Activated T-helper 2 cell treated with anti-CD3 and anti-CD28 coated beads, Interferon-gamma antibody, Interleukin-2, Interleukin-4, amounts not matched to agents 10 μg/mL and 5 μg/mL and 100 μg/mL, durations not matched to agents 14 hours and 24 hours and 36 hours (primary cell): ENCODE results near the gene ZNF597. TPM values are rescaled to one million over a fixed set of nuclear protein-coding genes. Genes with fewer than 3 reads are reported as not detected.

Experiments used
- DNase-seq: peaks from one replicate; pipeline ENCODE4 v3.0.0; 2021; ENCODE audit warnings: low spot score
- H3K27ac Mint-ChIP-seq: one replicate; pipeline ENCODE4 v1.8.0; 2021; ENCODE audit warnings: mixed read lengths
- H3K27me3 Mint-ChIP-seq: one replicate; pipeline ENCODE4 v1.8.0; 2021; ENCODE audit warnings: low read depth, mixed read lengths
- H3K36me3 Mint-ChIP-seq: one replicate; pipeline ENCODE4 v1.8.0; 2021; ENCODE audit warnings: low read depth, mixed read lengths
- H3K4me1 Mint-ChIP-seq: one replicate; pipeline ENCODE4 v1.8.0; 2021; ENCODE audit warnings: low read depth, mixed read lengths
- H3K4me3 Mint-ChIP-seq: one replicate; pipeline ENCODE4 v1.8.0; 2021; ENCODE audit warnings: low read depth, mild to moderate bottlenecking, moderate library complexity, mixed read lengths
- H3K9me3 Mint-ChIP-seq: one replicate; pipeline ENCODE4 v1.8.0; 2021; ENCODE audit warnings: mixed read lengths
- intact Hi-C: fragments of 100-400 bp; cut with micrococcal nuclease; formaldehyde crosslinking; loops from one replicate; pipeline ENCODE4 v1.15.1; 2023
- total RNA-seq: library from RNA; stranded (reverse); gene quantifications from 2 replicates; pipeline ENCODE4 v1.2.3, GENCODE V29; 2022

Gene ZNF597
- 1.8 and 1.9 TPM in 2 replicates for total RNA-seq

GRCh38 chr16:3443108-3444031 is at the start of gene ZNF597, which contains the start of gene NAA60:
TSS of gene ZNF597 (minus strand) at chr16:3443504. CDS start at chr16:3443153, 351 bp downstream.
TSS of gene NAA60 (plus strand) at chr16:3443680. CDS start at chr16:3476228, 32,548 bp downstream.
- Mint-ChIP-seq H3K27me3 (no peaks in the 10 kb centered on the region), H3K36me3 (peaks cover 75% of the 10 kb centered on the region), H3K27ac (peak within 1 kb of the TSS; percentile 97), H3K9me3 (peaks cover 37% of the 10 kb centered on the region), H3K4me1 (peaks cover 14% of the 10 kb centered on the region), H3K4me3 (peak within 1 kb of the TSS; percentile 97)
- intact Hi-C loops, result loop anchor here (1.0 kb wide), 1 partner anchor 42 kb away; the partner anchor contains the start of genes ZNF174 and ZSCAN32
- DNase-seq, result peak; percentile 79

- Mint-ChIP-seq H3K4me1 (no peaks in the 10 kb centered on the region), H3K27ac (no peak overlapping the region), H3K9me3 (no peaks in the 10 kb centered on the region), H3K4me3 (no peak overlapping the region), H3K27me3 (no peaks in the 10 kb centered on the region), H3K36me3 (no peaks in the 10 kb centered on the region)
- DNase-seq, result no peak
- intact Hi-C loops, result no loop called here
These were observed 49.1 kb upstream of the ZNF597 start for GRCh38 chr16:3492356-3492755.

DNA sequence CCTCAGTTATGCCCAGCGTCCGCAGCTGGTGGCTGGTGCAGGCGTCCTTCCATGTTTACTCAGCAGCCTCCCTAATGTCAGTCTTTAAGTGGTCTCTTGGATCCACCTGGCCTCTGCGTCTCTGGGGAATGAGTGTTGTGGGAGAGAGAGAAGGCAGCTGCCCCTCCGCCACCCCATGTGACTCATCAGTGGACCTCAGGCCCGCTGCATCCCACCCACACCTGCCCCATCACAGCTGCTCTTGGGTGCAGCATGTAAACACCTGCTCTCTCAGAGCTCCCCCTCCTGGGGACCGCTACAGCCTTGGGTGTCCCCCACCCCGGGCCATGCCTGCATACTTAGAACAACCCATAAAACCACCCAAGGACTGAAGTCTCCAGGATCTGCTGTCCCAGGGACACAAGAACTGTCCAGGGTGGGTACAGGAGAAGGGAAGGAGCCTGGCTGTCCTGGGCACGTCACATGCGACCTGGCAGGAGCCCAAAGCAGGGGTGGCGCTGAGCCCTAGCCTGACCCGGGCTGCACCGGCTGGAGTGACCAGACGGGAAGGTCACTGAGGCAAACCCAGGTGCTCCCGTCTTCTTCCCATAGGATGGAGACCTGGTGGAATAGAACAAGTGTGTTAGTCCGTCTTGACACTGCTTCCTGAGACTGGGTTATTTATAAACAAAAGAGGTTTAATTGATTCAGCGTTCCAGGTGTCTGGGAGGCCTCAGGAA is 47.8 kb upstream of the ZNF597 start:
- Mint-ChIP-seq H3K4me1 (no peaks in the 10 kb centered on the region), H3K36me3 (peaks cover 4% of the 10 kb centered on the region), H3K27me3 (no peaks in the 10 kb centered on the region), H3K4me3 (no peak overlapping the region), H3K9me3 (no peaks in the 10 kb centered on the region), H3K27ac (no peak overlapping the region)
- DNase-seq, result no peak
- intact Hi-C loops, result no loop called here

GRCh38 chr16:3488801-3489200 is 45.5 kb upstream of the ZNF597 start:
- H3K4me1 Mint-ChIP-seq, result no peaks in the 10 kb centered on the region
- intact Hi-C loops, result no loop called here
- peaks cover 9% of the 10 kb centered on the region for H3K36me3 Mint-ChIP-seq
- no peak overlapping the region for H3K4me3 Mint-ChIP-seq
- no peaks in the 10 kb centered on the region for H3K27me3 Mint-ChIP-seq
- H3K27ac Mint-ChIP-seq, result no peak overlapping the region
- no peaks in the 10 kb centered on the region for H3K9me3 Mint-ChIP-seq
- no peak for DNase-seq

- H3K27ac Mint-ChIP-seq, result no peak overlapping the region
- H3K36me3 Mint-ChIP-seq, result peaks cover 20% of the 10 kb centered on the region
- intact Hi-C loops, result no loop called here
- no peaks in the 10 kb centered on the region for H3K9me3 Mint-ChIP-seq
- H3K4me3 Mint-ChIP-seq, result no peak overlapping the region
- H3K27me3 Mint-ChIP-seq, result no peaks in the 10 kb centered on the region
- no peak for DNase-seq
- no peaks in the 10 kb centered on the region for H3K4me1 Mint-ChIP-seq
These were observed 44.5 kb upstream of the ZNF597 start for GRCh38 chr16:3487521-3488410.

- no peak for DNase-seq
- Mint-ChIP-seq H3K36me3 (peaks cover 28% of the 10 kb centered on the region), H3K4me1 (no peaks in the 10 kb centered on the region), H3K27ac (no peak overlapping the region), H3K27me3 (no peaks in the 10 kb centered on the region), H3K9me3 (no peaks in the 10 kb centered on the region), H3K4me3 (no peak overlapping the region)
- intact Hi-C loops, result no loop called here
These were observed 43.4 kb upstream of the ZNF597 start for GRCh38 chr16:3486506-3487215.

DNA sequence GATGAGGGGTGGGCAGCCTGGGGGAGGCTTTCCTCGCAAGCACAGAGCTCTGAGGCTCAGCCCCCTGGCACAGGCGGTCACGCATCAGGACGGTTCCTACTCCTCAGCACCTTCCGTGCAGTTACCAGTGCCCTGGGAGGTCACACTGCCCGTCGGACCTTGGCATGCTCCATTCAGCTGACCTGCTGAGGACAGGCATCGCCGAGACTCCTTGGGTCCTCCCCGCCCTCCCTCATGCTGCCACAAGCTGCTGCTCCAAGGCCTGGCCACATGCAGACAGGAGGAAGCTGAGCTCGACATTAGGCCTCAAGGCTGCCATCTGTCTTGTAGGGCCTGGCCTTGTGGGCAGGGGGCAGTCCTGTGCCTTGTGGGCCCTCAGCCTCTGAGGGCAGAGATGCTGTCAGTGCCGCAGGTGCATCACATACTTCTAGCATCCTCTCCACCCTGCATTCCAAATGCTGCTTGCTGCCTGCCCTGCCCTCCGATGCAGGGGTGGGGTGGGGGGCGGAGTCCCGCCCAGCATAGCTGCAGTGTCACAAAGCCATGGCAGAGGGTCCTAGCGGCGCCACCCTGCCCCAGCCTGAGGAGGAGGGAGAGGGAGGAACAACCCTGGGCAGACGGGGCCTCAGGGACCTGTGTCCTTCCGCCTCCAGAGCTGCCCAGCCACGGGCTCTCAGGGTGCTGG is 42.7 kb upstream of the ZNF597 start:
- no peak overlapping the region for H3K27ac Mint-ChIP-seq
- intact Hi-C loops, result no loop called here
- no peaks in the 10 kb centered on the region for H3K27me3 Mint-ChIP-seq
- H3K9me3 Mint-ChIP-seq, result no peaks in the 10 kb centered on the region
- no peak overlapping the region for H3K4me3 Mint-ChIP-seq
- peaks cover 35% of the 10 kb centered on the region for H3K36me3 Mint-ChIP-seq
- no peak for DNase-seq
- H3K4me1 Mint-ChIP-seq, result no peaks in the 10 kb centered on the region

- no peak for DNase-seq
- Mint-ChIP-seq H3K36me3 (peaks cover 37% of the 10 kb centered on the region), H3K4me3 (no peak overlapping the region), H3K27me3 (no peaks in the 10 kb centered on the region), H3K4me1 (no peaks in the 10 kb centered on the region), H3K9me3 (no peaks in the 10 kb centered on the region), H3K27ac (no peak overlapping the region)
- intact Hi-C loops, result no loop called here
These were observed 41.9 kb upstream of the ZNF597 start for GRCh38 chr16:3485097-3485745.

- DNase-seq, result no peak
- peaks cover 40% of the 10 kb centered on the region for H3K36me3 Mint-ChIP-seq
- H3K27ac Mint-ChIP-seq, result no peak overlapping the region
- no peak overlapping the region for H3K4me3 Mint-ChIP-seq
- H3K4me1 Mint-ChIP-seq, result no peaks in the 10 kb centered on the region
- H3K27me3 Mint-ChIP-seq, result no peaks in the 10 kb centered on the region
- intact Hi-C loops, result no loop called here
- no peaks in the 10 kb centered on the region for H3K9me3 Mint-ChIP-seq
These were observed 41.2 kb upstream of the ZNF597 start for GRCh38 chr16:3484318-3485096.

GRCh38 chr16:3482659-3483241 is 39.4 kb upstream of the ZNF597 start:
- Mint-ChIP-seq H3K27ac (no peak overlapping the region), H3K36me3 (peaks cover 46% of the 10 kb centered on the region), H3K4me3 (no peak overlapping the region), H3K4me1 (no peaks in the 10 kb centered on the region), H3K9me3 (no peaks in the 10 kb centered on the region), H3K27me3 (no peaks in the 10 kb centered on the region)
- no peak for DNase-seq
- intact Hi-C loops, result no loop called here
